ENCODE results near the gene C1orf122.

DNA sequence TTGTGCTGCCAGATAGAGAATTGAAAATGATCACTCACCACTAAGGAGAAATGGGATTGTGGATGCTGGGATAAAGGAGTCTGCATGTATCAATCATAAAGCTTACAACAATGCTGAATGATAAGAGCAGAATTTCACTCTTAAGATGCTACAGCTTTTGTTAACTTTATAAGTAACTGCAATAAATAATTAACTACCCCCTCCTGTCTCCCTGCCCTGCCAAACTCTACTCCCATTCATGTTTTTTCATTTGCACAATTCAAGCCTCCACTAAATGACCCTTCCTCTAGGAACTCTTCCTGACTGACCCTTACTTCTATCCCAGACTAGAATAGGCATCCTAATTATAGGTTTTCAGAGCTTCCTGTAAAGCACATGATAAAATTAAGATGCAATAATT, 36.9 kb downstream of the C1orf122 start:
- TF ChIP-seq TCF7 (IDR thresholded peaks at IDR 0.05; ENCODE audit: low read depth): no peak
- TF ChIP-seq TAF1 (CRISPR knock-in tag; IDR thresholded peaks at IDR 0.05): no peak
- no peak for TF ChIP-seq ZNF24 (IDR thresholded peaks at IDR 0.05)
- TF ChIP-seq POLR2A (IDR thresholded peaks at IDR 0.05; ENCODE audit: insufficient read depth in 1 of 2, low read depth in 2 of 2, low read length in 2 of 2): no peak
- TF ChIP-seq, protein P1, sequence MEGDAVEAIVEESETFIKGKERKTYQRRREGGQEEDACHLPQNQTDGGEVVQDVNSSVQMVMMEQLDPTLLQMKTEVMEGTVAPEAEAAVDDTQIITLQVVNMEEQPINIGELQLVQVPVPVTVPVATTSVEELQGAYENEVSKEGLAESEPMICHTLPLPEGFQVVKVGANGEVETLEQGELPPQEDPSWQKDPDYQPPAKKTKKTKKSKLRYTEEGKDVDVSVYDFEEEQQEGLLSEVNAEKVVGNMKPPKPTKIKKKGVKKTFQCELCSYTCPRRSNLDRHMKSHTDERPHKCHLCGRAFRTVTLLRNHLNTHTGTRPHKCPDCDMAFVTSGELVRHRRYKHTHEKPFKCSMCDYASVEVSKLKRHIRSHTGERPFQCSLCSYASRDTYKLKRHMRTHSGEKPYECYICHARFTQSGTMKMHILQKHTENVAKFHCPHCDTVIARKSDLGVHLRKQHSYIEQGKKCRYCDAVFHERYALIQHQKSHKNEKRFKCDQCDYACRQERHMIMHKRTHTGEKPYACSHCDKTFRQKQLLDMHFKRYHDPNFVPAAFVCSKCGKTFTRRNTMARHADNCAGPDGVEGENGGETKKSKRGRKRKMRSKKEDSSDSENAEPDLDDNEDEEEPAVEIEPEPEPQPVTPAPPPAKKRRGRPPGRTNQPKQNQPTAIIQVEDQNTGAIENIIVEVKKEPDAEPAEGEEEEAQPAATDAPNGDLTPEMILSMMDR (CRISPR knock-in tag; IDR thresholded peaks at IDR 0.05): no peak
- TF ChIP-seq EHMT2 (IDR thresholded peaks at IDR 0.05; ENCODE audit: borderline replicate concordance, low read depth, low read length): no peak
- TF ChIP-seq ZNF83 (CRISPR knock-in tag; IDR thresholded peaks at IDR 0.05; ENCODE audit: borderline replicate concordance): no peak
- TF ChIP-seq DBP (CRISPR knock-in tag; IDR thresholded peaks at IDR 0.05; ENCODE audit: not compliant biosample characterization): no peak
- no peak for TF ChIP-seq PHF21A (CRISPR knock-in tag; IDR thresholded peaks at IDR 0.05)
- no peak for TF ChIP-seq HOXD1 (CRISPR knock-in tag; IDR thresholded peaks at IDR 0.05)
- no peak for TF ChIP-seq POLR2AphosphoS5 (IDR thresholded peaks at IDR 0.05; ENCODE audit: low read depth, low read length)
- no peak for TF ChIP-seq SOX5 (CRISPR knock-in tag; IDR thresholded peaks at IDR 0.05; ENCODE audit: borderline replicate concordance)
